Measurements from ENCODE around the gene AIDA.

DNA sequence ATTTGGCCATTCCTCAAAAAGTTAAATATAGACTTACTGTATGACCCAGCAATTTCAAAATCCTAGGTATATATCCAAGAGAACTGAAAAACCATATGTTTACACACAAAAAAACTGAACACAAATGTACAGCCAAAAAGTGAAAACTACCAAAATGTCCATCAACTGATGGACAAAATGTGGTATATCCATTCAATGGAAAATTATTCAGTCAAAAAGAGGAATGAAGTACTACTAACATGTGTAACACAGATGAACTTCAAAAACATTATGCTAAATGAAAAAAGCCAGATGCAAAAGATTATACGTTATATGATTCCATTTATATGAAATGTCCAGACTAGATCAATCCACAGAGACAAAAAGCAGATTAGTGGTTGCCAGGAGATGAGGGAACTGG, 8.0 kb downstream of the AIDA start:
- TF ChIP-seq, protein P1, sequence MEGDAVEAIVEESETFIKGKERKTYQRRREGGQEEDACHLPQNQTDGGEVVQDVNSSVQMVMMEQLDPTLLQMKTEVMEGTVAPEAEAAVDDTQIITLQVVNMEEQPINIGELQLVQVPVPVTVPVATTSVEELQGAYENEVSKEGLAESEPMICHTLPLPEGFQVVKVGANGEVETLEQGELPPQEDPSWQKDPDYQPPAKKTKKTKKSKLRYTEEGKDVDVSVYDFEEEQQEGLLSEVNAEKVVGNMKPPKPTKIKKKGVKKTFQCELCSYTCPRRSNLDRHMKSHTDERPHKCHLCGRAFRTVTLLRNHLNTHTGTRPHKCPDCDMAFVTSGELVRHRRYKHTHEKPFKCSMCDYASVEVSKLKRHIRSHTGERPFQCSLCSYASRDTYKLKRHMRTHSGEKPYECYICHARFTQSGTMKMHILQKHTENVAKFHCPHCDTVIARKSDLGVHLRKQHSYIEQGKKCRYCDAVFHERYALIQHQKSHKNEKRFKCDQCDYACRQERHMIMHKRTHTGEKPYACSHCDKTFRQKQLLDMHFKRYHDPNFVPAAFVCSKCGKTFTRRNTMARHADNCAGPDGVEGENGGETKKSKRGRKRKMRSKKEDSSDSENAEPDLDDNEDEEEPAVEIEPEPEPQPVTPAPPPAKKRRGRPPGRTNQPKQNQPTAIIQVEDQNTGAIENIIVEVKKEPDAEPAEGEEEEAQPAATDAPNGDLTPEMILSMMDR (IDR thresholded peaks at IDR 0.05), result no peak
- no peak for TF ChIP-seq POLR2AphosphoS5 (IDR thresholded peaks at IDR 0.05; ENCODE audit: insufficient read depth in 1 of 2, low read depth in 1 of 2)

Data from vagina (tissue), 2 donors.